SK-N-SH (cell line): Measurements from ENCODE around the gene RASGRP2. TPM values are rescaled to one million over a fixed set of nuclear protein-coding genes. Genes with fewer than 3 reads are reported as not detected.

Experiments
- CTCF ChIA-PET: fragments of 300-600, 350-600 bp; formaldehyde crosslinking; extraction: SDS; loops from one replicate; lab custom pipeline; 2021; lab: Yijun Ruan, JAX
- POLR2A ChIA-PET: fragments of 350-600 bp; sonication (Branson Sonifier 250); formaldehyde crosslinking; extraction: SDS; loops from one replicate; lab custom pipeline; 2020; ENCODE audit warnings: antibody characterized with exemption, inconsistent platforms; lab: Yijun Ruan, JAX
- DNase-seq: peaks from one replicate; pipeline ENCODE4 v3.0.0; 2012
- H2AFZ ChIP-seq: fragments of 200-600 bp; sonication (generic); 2 replicates; pipeline ENCODE4 v1.8.1; 2016; ENCODE audit warnings: antibody characterized with exemption, mild to moderate bottlenecking, low read depth
- H3F3A ChIP-seq: fragments of 200-600 bp; sonication (generic); replicated peaks from 2 replicates; pipeline ENCODE3; 2016; ENCODE audit warnings: antibody characterized with exemption, mild to moderate bottlenecking; ENCODE audit not compliant: insufficient read depth
- H3K27ac ChIP-seq, 2 experiments: fragments of 200-500 bp in 1 of 2; fragments of 200-600 bp in 1 of 2; sonication (Bioruptor generic) in 1 of 2; sonication (generic), shearing (Covaris generic) in 1 of 2; 2 replicates each; pipeline versions ENCODE4 v1.5.1 to v1.6.1; 2014 to 2016; ENCODE audit warnings: low read depth in 2 of 2, inconsistent platforms in 1 of 2, low read length in 1 of 2, mild to moderate bottlenecking in 1 of 2, mixed read lengths in 1 of 2
- H3K27me3 ChIP-seq: fragments of 200-600 bp; sonication (generic), shearing (Covaris generic); 2 replicates; pipeline ENCODE4 v1.6.1; 2016; ENCODE audit warnings: mixed run types; ENCODE audit not compliant: insufficient read depth
- H3K36me3 ChIP-seq, 2 experiments: fragments of 200-500 bp in 1 of 2; fragments of 200-600 bp in 1 of 2; sonication (Bioruptor generic) in 1 of 2; sonication (generic) in 1 of 2; replicated peaks in 1 of 2; 2 replicates each; pipeline versions ENCODE3 to v1.5.1; 2014 to 2016; ENCODE audit warnings: low read length in 1 of 2, mild to moderate bottlenecking in 1 of 2; ENCODE audit not compliant: insufficient read depth in 2 of 2, control insufficient read depth in 1 of 2
- H3K4me1 ChIP-seq, 2 experiments: fragments of 200-500 bp in 1 of 2; fragments of 200-600 bp in 1 of 2; sonication (Bioruptor generic) in 1 of 2; sonication (generic), shearing (Covaris generic) in 1 of 2; 2 replicates each; pipeline versions ENCODE4 v1.5.1 to v1.6.1; 2014 to 2016; ENCODE audit warnings: low read depth in 1 of 2, low read length in 1 of 2, mixed run types in 1 of 2; ENCODE audit not compliant: insufficient read depth in 2 of 2, control insufficient read depth in 1 of 2
- H3K4me2 ChIP-seq: fragments of 200-600 bp; sonication (generic), shearing (Covaris generic); 2 replicates; pipeline ENCODE4 v1.6.1; 2017; ENCODE audit warnings: mixed run types
- H3K4me3 ChIP-seq, 2 experiments: fragments of 200-500 bp in 1 of 2; fragments of 200-600 bp in 1 of 2; sonication (Bioruptor generic) in 1 of 2; sonication (generic), shearing (Covaris generic) in 1 of 2; 2 replicates each; pipeline versions ENCODE4 v1.5.1 to v1.8.1; 2014 to 2016; ENCODE audit warnings: low read depth in 2 of 2, inconsistent platforms in 1 of 2, low read length in 1 of 2, mild to moderate bottlenecking in 1 of 2, mixed read lengths in 1 of 2, moderate library complexity in 1 of 2
- H3K79me2 ChIP-seq: fragments of 200-600 bp; sonication (generic); 2 replicates; pipeline ENCODE4 v1.8.1; 2017; ENCODE audit warnings: mild to moderate bottlenecking; ENCODE audit not compliant: insufficient read depth
- H3K9ac ChIP-seq: fragments of 200-600 bp; sonication (generic); 2 replicates; pipeline ENCODE4 v1.6.1; 2017; ENCODE audit warnings: mixed run types
- H3K9me2 ChIP-seq: fragments of 200-600 bp; sonication (generic); 2 replicates; pipeline ENCODE4 v1.6.1; 2017; ENCODE audit warnings: mixed run types
- H3K9me3 ChIP-seq: fragments of 200-600 bp; sonication (generic); 2 replicates; pipeline ENCODE4 v1.6.1; 2017; ENCODE audit warnings: mixed run types, mild to moderate bottlenecking, moderate library complexity
- H4K20me1 ChIP-seq: fragments of 200-600 bp; sonication (generic); 2 replicates; pipeline ENCODE4 v1.6.1; 2017; ENCODE audit warnings: mild to moderate bottlenecking, mixed run types; ENCODE audit not compliant: insufficient read depth
- CTCF ChIP-seq: fragments of 200-600 bp; sonication (generic); IDR thresholded peaks from 2 replicates; pipeline ENCODE4 v1.6.1; 2017; ENCODE audit warnings: antibody characterized with exemption, mild to moderate bottlenecking, moderate library complexity
- ELF1 ChIP-seq: IDR thresholded peaks from 2 replicates; pipeline ENCODE4 v1.4.0; 2012
- EP300 ChIP-seq, 2 experiments: IDR thresholded peaks; 2 replicates each; pipeline versions ENCODE4 v1.4.0 to v1.6.1; 2012; ENCODE audit warnings: borderline replicate concordance in 1 of 2, low read depth in 1 of 2, low read length in 1 of 2
- GATA2 ChIP-seq: sonication (generic); formaldehyde crosslinking; IDR thresholded peaks from 2 replicates; pipeline ENCODE4 v1.5.0; 2020; ENCODE audit warnings: mild to moderate bottlenecking, missing genetic modification reagents
- IRF3 ChIP-seq: fragments of 150-350 bp; IDR thresholded peaks from 2 replicates; pipeline ENCODE4 v1.6.1; 2016; ENCODE audit warnings: mild to moderate bottlenecking, low read depth, low read length
- JUND ChIP-seq: IDR thresholded peaks from 2 replicates; pipeline ENCODE4 v1.4.0; 2012
- MAX ChIP-seq: IDR thresholded peaks from 2 replicates; pipeline ENCODE4 v1.4.0; 2012; ENCODE audit warnings: low read depth
- MEF2A ChIP-seq: IDR thresholded peaks from 2 replicates; pipeline ENCODE4 v1.4.0; 2012; ENCODE audit warnings: low read depth, borderline replicate concordance
- NFIC ChIP-seq: IDR thresholded peaks from 2 replicates; pipeline ENCODE4 v1.4.0; 2012; ENCODE audit warnings: borderline replicate concordance
- RXRA ChIP-seq: IDR thresholded peaks from 2 replicates; pipeline ENCODE4 v1.4.0; 2012; ENCODE audit warnings: low read depth, mild to moderate bottlenecking, borderline replicate concordance
- SIN3A ChIP-seq: IDR thresholded peaks from 2 replicates; pipeline ENCODE4 v1.6.1; 2012; ENCODE audit warnings: low read depth, mild to moderate bottlenecking, low read length, moderate library complexity, borderline replicate concordance
- SMC3 ChIP-seq: IDR thresholded peaks from 2 replicates; pipeline ENCODE4 v1.6.1; 2012; ENCODE audit warnings: low read depth, low read length, improper control_type of control experiment
- TAF1 ChIP-seq: IDR thresholded peaks from 2 replicates; pipeline ENCODE4 v1.6.1; 2012; ENCODE audit warnings: low read depth, mild to moderate bottlenecking, low read length, moderate library complexity, borderline replicate concordance
- TCF12 ChIP-seq: IDR thresholded peaks from 2 replicates; pipeline ENCODE4 v1.4.0; 2012
- TEAD4 ChIP-seq: IDR thresholded peaks from 2 replicates; pipeline ENCODE4 v1.4.0; 2012; ENCODE audit warnings: mild to moderate bottlenecking, borderline replicate concordance; ENCODE audit not compliant: insufficient read depth
- USF1 ChIP-seq: IDR thresholded peaks from 2 replicates; pipeline ENCODE4 v1.4.0; 2012; ENCODE audit warnings: low read depth, borderline replicate concordance
- ZBTB33 ChIP-seq: IDR thresholded peaks from 2 replicates; pipeline ENCODE4 v1.4.0; 2012; ENCODE audit warnings: low read depth, borderline replicate concordance
- WGBS: methylation state at CpG from one replicate; pipeline ENCODE4 v1.1.6; 2017; ENCODE audit warnings: low lambda C conversion rate; 5-methylcytosine and 5-hydroxymethylcytosine counted together
- polyA plus RNA-seq, 3 experiments: library from polyadenylated mRNA; depleted of rRNA; stranded (reverse); fragments of >200 nt; gene quantifications; 2 replicates each; pipeline ENCODE4 v1.2.3, GENCODE V29; 2012
- TF ChIP-seq, protein P1 (sequence below): IDR thresholded peaks from 2 replicates; pipeline ENCODE4; 2012

The RASGRP2 gene
- polyA plus RNA-seq, 1 of the 3 experiments (the other 2 are of a cell fraction) = 1.6 TPM

DNA sequence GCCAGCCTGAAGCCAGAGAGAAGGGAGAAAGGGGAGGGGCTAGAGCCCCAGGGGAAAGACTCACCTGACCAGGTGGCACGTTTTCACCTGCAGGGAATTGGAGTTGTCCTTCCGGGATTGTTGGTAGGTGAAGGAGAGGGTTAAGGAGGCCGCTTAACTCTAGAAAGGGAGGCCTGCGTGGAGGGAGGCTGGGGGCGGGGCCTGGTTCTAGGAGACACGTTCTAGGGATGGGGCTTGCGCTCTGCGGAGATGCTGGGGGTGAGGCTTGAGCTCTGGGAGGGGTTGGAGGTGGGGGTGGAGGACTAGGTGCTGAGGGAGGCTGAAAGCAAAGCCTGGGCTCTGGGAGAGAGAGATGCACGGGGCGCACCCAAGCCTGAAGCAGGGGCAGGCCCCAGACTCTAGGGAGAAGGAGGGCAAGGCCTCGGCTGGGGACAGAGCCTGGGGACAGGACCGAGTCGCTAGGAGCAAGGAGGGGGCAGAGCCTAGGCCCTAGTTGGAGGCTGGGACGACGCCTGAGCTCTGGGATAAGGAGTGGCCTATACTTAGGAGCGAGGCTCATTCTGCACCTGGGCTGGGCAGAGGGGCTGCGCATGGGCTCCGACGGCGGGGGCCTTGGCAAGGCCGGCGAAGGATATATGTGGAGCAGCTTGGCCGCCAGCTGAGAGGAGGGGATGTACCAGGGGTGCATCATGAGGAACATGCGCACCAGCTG, 2.4 kb downstream of the RASGRP2 start:
- H2AFZ ChIP-seq = no peak overlapping the region
- peaks cover 8% of the 10 kb centered on the region; the same call in 1 of the 2 replicates for H3K27me3 ChIP-seq
- DNase-seq = no peak
- 91% methylated on average over 22 of the region's 24 CpGs for WGBS
- TF ChIP-seq, protein P1, sequence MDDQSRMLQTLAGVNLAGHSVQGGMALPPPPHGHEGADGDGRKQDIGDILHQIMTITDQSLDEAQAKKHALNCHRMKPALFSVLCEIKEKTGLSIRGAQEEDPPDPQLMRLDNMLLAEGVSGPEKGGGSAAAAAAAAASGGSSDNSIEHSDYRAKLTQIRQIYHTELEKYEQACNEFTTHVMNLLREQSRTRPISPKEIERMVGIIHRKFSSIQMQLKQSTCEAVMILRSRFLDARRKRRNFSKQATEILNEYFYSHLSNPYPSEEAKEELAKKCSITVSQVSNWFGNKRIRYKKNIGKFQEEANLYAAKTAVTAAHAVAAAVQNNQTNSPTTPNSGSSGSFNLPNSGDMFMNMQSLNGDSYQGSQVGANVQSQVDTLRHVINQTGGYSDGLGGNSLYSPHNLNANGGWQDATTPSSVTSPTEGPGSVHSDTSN = no peak
- TF ChIP-seq NFIC (no peak), SMC3 (no peak), SIN3A (no peak), EP300 (IDR thresholded peaks at IDR 0.05; ENCODE audit: borderline replicate concordance in 1 of 2, low read depth in 1 of 2, low read length in 1 of 2) (no peak), MAX (no peak), GATA2 (CRISPR knock-in tag) (no peak), CTCF (no peak), JUND (no peak), TEAD4 (no peak), TAF1 (no peak), IRF3 (no peak), ELF1 (no peak), MEF2A (no peak), ZBTB33 (no peak), RXRA (no peak), USF1 (no peak), TCF12 (no peak)
- CTCF ChIA-PET = interaction anchor here (0.6 to 4.2 kb wide), 22 partner anchors 7 to 188 kb away, joined by 3 to 48 read pairs (median 5); no protein-coding TSS in a partner anchor
- H4K20me1 ChIP-seq = no peaks in the 10 kb centered on the region
- H3K9ac ChIP-seq = no peak overlapping the region
- no peak overlapping the region for H3K4me2 ChIP-seq
- no peak overlapping the region for H3K27ac ChIP-seq
- no peak overlapping the region for H3K4me3 ChIP-seq
- no peaks in the 10 kb centered on the region for H3F3A ChIP-seq
- no peaks in the 10 kb centered on the region for H3K9me2 ChIP-seq
- no peaks in the 10 kb centered on the region for H3K9me3 ChIP-seq
- peaks cover 16 to 17% of the 10 kb centered on the region in 2 experiments; a peak in 2 of 4 replicates for H3K4me1 ChIP-seq
- no peaks in the 10 kb centered on the region for H3K79me2 ChIP-seq
- POLR2A ChIA-PET = interaction anchor here (0.6 to 1.4 kb wide), 2 partner anchors 21 to 53 kb away, joined by 3 to 4 read pairs; no protein-coding TSS in a partner anchor
- no peaks in the 10 kb centered on the region for H3K36me3 ChIP-seq
